Colonic mucosa (tissue), 4 donors: Measurements from ENCODE around the gene NASP. TPM values are rescaled to one million over a fixed set of nuclear protein-coding genes. Genes with fewer than 3 reads are reported as not detected.

ENCODE experiments used
- DNase-seq: peaks from one replicate; pipeline ENCODE4 v3.0.0-alpha.2; 2020
- H3K27ac ChIP-seq: fragments of 200-600 bp; one replicate; pipeline ENCODE4 v1.8.0; 2021
- H3K27me3 ChIP-seq: fragments of 200-600 bp; one replicate; pipeline ENCODE4 v1.8.0; 2021
- H3K36me3 ChIP-seq: fragments of 200-600 bp; one replicate; pipeline ENCODE4 v1.8.0; 2021
- H3K4me1 ChIP-seq: fragments of 200-600 bp; one replicate; pipeline ENCODE4 v1.8.0; 2021; ENCODE audit warnings: mild to moderate bottlenecking
- H3K4me3 ChIP-seq: fragments of 200-600 bp; one replicate; pipeline ENCODE4 v1.8.0; 2021
- H3K9ac ChIP-seq, 2 donors: one replicate each; pipeline ENCODE4 v1.7.0; 2013; ENCODE audit warnings: control low read depth in 2 of 2, low read depth in 2 of 2, low read length in 2 of 2
- H3K9me3 ChIP-seq: fragments of 200-600 bp; one replicate; pipeline ENCODE4 v1.8.0; 2021
- intact Hi-C: fragments of 100-400 bp; cut with DNase I; formaldehyde crosslinking; loops from one replicate; pipeline ENCODE4 v1.14.1; 2022
- total RNA-seq, 2 donors: library from RNA; stranded (reverse); fragmentation: NEBNext Ultra II Directional in 1 of 2; extraction: Animal tissue kit (Norgen Biotek cat#: 25700) in 1 of 2; gene quantifications; one replicate each; pipeline ENCODE4 v1.2.1, GENCODE V29; 2021
- TF ChIP-seq, protein P1 (sequence below): fragments of 200-600 bp; IDR thresholded peaks from one replicate; pipeline ENCODE4 v1.8.0; 2022; ENCODE audit warnings: antibody characterized with exemption, mild to moderate bottlenecking
- donor health status: healthy.
- donor health status: DM: no; HTN: no; CAD: no.
- donor health status: DM: no; HTN: no; CAD: no.

NASP gene
- total RNA-seq, 2 donors from 2014 or later, result 54.7 to 119 TPM

DNA sequence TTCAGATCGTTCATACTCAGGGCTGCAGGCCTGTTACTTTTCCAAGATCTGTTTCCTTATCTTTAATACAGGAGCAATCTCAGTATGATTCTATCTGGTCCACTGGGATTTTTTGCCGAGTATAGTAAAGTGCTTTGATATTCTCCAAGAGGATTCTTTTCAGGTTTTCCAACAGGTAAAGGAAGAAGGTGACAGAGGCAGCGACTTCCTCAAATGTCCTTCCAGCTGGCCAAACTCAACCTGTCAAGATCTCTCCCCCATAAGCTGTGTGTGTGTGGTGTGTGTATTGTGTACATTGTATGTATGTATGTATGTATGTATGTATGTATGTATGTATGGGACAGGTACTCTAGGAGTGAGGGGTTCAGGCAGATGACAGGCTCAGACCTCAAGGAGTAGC lies 32.2 kb upstream of the NASP start:
- H3K4me3 ChIP-seq, result peak overlapping the region; percentile 67
- TF ChIP-seq, protein P1, sequence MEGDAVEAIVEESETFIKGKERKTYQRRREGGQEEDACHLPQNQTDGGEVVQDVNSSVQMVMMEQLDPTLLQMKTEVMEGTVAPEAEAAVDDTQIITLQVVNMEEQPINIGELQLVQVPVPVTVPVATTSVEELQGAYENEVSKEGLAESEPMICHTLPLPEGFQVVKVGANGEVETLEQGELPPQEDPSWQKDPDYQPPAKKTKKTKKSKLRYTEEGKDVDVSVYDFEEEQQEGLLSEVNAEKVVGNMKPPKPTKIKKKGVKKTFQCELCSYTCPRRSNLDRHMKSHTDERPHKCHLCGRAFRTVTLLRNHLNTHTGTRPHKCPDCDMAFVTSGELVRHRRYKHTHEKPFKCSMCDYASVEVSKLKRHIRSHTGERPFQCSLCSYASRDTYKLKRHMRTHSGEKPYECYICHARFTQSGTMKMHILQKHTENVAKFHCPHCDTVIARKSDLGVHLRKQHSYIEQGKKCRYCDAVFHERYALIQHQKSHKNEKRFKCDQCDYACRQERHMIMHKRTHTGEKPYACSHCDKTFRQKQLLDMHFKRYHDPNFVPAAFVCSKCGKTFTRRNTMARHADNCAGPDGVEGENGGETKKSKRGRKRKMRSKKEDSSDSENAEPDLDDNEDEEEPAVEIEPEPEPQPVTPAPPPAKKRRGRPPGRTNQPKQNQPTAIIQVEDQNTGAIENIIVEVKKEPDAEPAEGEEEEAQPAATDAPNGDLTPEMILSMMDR, result no peak
- intact Hi-C loops, result no loop called here
- peak overlapping the region; percentile 89 for H3K27ac ChIP-seq
- no peaks in the 10 kb centered on the region for H3K27me3 ChIP-seq
- H3K4me1 ChIP-seq, result no peaks in the 10 kb centered on the region
- no peak for DNase-seq
- no peaks in the 10 kb centered on the region for H3K36me3 ChIP-seq
- no peaks in the 10 kb centered on the region for H3K9me3 ChIP-seq
- H3K9ac ChIP-seq, result peak overlapping the region; percentile 75 to 96

DNA sequence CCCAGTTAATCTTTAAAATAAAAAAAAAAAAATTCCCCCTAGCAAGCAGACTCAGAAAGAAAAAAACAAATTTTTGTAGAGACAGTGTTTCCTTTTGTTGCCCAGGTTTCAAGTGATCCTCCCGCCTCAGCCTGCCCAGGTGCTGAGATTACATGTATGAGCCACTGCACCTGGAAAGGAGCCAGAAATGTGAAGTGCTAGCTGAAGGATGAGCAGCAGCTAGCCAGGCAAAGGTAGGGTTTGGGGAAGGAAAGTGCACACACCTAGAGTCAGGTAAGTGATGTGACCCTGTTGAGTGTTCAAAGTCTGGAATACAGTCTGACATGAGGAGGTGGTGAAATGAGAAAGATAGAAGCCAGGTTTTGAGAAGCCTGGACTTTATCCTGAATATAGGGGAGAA lies 31.5 kb upstream of the NASP start:
- no peak overlapping the region for H3K27ac ChIP-seq
- peak overlapping the region in 1 of 2 donors; percentile 14 for H3K9ac ChIP-seq
- no peak overlapping the region for H3K4me3 ChIP-seq
- H3K27me3 ChIP-seq, result no peaks in the 10 kb centered on the region
- no peaks in the 10 kb centered on the region for H3K36me3 ChIP-seq
- intact Hi-C loops, result no loop called here
- no peaks in the 10 kb centered on the region for H3K9me3 ChIP-seq
- no peaks in the 10 kb centered on the region for H3K4me1 ChIP-seq
- DNase-seq, result peak; percentile 63
- TF ChIP-seq, protein P1, result no peak

DNA sequence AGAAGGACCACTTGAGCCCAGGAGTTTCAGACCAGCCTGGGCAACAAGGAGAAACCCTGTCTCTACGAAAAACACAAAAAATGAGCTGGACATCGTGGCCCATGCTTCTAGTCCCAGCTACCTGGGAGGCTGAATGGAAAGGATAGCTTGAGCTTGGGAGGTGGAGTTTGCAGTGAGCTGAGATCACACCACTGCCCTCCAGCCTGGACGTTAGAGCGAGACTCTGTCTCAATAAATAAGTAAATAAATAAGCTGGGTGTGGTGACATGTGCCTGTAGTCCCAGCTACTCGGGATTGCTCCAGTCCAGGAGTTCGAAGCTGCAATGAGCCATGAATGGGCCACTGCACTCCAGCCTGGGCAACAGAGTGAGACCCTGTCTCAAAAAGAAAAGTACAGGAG lies 29.6 kb upstream of the NASP start:
- H3K27me3 ChIP-seq, result no peaks in the 10 kb centered on the region
- no peak overlapping the region for H3K27ac ChIP-seq
- no peak overlapping the region for H3K4me3 ChIP-seq
- intact Hi-C loops, result no loop called here
- H3K9ac ChIP-seq, result no peak overlapping the region
- H3K9me3 ChIP-seq, result no peaks in the 10 kb centered on the region
- TF ChIP-seq, protein P1, result no peak
- no peaks in the 10 kb centered on the region for H3K36me3 ChIP-seq
- H3K4me1 ChIP-seq, result no peaks in the 10 kb centered on the region
- DNase-seq, result no peak

GRCh38 chr1:45557422-45557944 lies 26.4 kb upstream of the NASP start:
- H3K4me1 ChIP-seq, result no peaks in the 10 kb centered on the region
- H3K4me3 ChIP-seq, result no peak overlapping the region
- H3K9me3 ChIP-seq, result no peaks in the 10 kb centered on the region
- intact Hi-C loops, result no loop called here
- peak overlapping the region in 1 of 2 donors; percentile 35 for H3K9ac ChIP-seq
- no peaks in the 10 kb centered on the region for H3K36me3 ChIP-seq
- H3K27ac ChIP-seq, result peak overlapping the region; percentile 28
- no peak for DNase-seq
- no peaks in the 10 kb centered on the region for H3K27me3 ChIP-seq
- TF ChIP-seq, protein P1, result no peak

DNA sequence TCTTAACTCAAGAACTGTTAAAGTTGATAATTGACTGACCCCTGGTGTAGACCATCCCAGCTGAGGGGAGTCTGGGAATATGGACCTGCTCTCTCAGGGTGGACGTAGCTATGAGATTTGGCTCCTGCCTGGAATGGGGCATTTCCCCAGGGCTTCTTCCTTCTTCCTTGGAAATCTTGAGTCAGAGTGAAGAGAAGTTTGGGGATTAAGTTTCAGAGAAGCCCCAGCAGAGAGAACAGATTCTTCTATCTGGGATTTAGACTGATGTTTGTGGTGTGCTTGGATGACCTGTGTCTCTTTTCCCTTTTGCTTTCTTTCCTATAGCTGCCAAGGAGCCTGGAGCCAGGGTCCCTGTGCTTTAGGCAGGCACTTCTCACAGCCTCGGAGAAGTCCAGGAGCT lies 20.0 kb upstream of the NASP start:
- no peak overlapping the region for H3K9ac ChIP-seq
- TF ChIP-seq, protein P1, result no peak
- H3K4me3 ChIP-seq, result no peak overlapping the region
- no peak for DNase-seq
- intact Hi-C loops, result loop anchor here (10.0 kb wide), 1 partner anchor 219 kb away; the partner anchor contains the start of genes MUTYH and TOE1
- H3K27me3 ChIP-seq, result no peaks in the 10 kb centered on the region
- H3K27ac ChIP-seq, result no peak overlapping the region
- no peaks in the 10 kb centered on the region for H3K4me1 ChIP-seq
- H3K9me3 ChIP-seq, result no peaks in the 10 kb centered on the region
- peaks cover 10% of the 10 kb centered on the region for H3K36me3 ChIP-seq
